HEK293T (cell line): Measurements from ENCODE around the gene SGO2.

Experiments
- CTCF ChIA-PET: fragments of 350-600 bp; formaldehyde crosslinking; extraction: SDS; loops from one replicate; lab custom pipeline; 2021; ENCODE audit warnings: antibody characterized with exemption, inconsistent platforms; lab: Yijun Ruan, JAX
- POLR2A ChIA-PET: fragments of 350-600 bp; formaldehyde crosslinking; extraction: SDS; loops from one replicate; lab custom pipeline; 2020; ENCODE audit warnings: antibody characterized with exemption, inconsistent platforms; lab: Yijun Ruan, JAX
- DNase-seq: peaks from one replicate; pipeline ENCODE4 v3.0.0; 2012; ENCODE audit warnings: mixed read lengths; ENCODE audit errors: extremely low spot score
- ARNT ChIP-seq: fragments of 450-650 bp; IDR thresholded peaks from 2 replicates; pipeline ENCODE4 v1.6.1; 2017; ENCODE audit warnings: mild to moderate bottlenecking
- BHLHE40 ChIP-seq: fragments of 450-650 bp; IDR thresholded peaks from 2 replicates; pipeline ENCODE4 v1.6.1; 2016; ENCODE audit warnings: mild to moderate bottlenecking, moderate library complexity, borderline replicate concordance
- CTBP1 ChIP-seq: fragments of 450-650 bp; IDR thresholded peaks from 2 replicates; pipeline ENCODE4 v1.6.1; 2016; ENCODE audit warnings: borderline replicate concordance
- ELF4 ChIP-seq: fragments of 450-650 bp; IDR thresholded peaks from 2 replicates; pipeline ENCODE4 v1.6.1; 2017; ENCODE audit warnings: antibody characterized with exemption
- FOXA1 ChIP-seq: fragments of 450-650 bp; IDR thresholded peaks from 2 replicates; pipeline ENCODE4 v1.6.1; 2016; ENCODE audit warnings: mild to moderate bottlenecking
- FOXK2 ChIP-seq: fragments of 450-650 bp; IDR thresholded peaks from 2 replicates; pipeline ENCODE4 v1.6.1; 2016; ENCODE audit warnings: mild to moderate bottlenecking
- FOXM1 ChIP-seq: fragments of 450-650 bp; IDR thresholded peaks from 2 replicates; pipeline ENCODE4 v1.6.1; 2017; ENCODE audit warnings: mild to moderate bottlenecking, borderline replicate concordance
- HDGF ChIP-seq: fragments of 450-650 bp; IDR thresholded peaks from 2 replicates; pipeline ENCODE4 v1.6.1; 2017; ENCODE audit warnings: antibody characterized with exemption, borderline replicate concordance
- L3MBTL2 ChIP-seq: fragments of 450-650 bp; conservative IDR thresholded peaks from 2 replicates; pipeline ENCODE4 v1.6.1; 2016; ENCODE audit warnings: mild to moderate bottlenecking
- LEF1 ChIP-seq: fragments of 450-650 bp; IDR thresholded peaks from 2 replicates; pipeline ENCODE4 v1.6.1; 2017; ENCODE audit warnings: mild to moderate bottlenecking, borderline replicate concordance
- NFRKB ChIP-seq: fragments of 450-650 bp; IDR thresholded peaks from 2 replicates; pipeline ENCODE4 v1.6.1; 2016; ENCODE audit warnings: mild to moderate bottlenecking, moderate library complexity
- SP1 ChIP-seq: fragments of 450-650 bp; IDR thresholded peaks from 2 replicates; pipeline ENCODE4 v1.6.1; 2017
- SUZ12 ChIP-seq: fragments of 450-650 bp; IDR thresholded peaks from 2 replicates; pipeline ENCODE4 v1.6.1; 2016; ENCODE audit warnings: mild to moderate bottlenecking
- TARDBP ChIP-seq: fragments of 450-650 bp; IDR thresholded peaks from 2 replicates; pipeline ENCODE4 v1.6.1; 2016
- ZNF384 ChIP-seq: fragments of 450-650 bp; IDR thresholded peaks from 2 replicates; pipeline ENCODE4 v1.6.1; 2016
- TF ChIP-seq, protein P1 (sequence below): fragments of 450-650 bp; IDR thresholded peaks from 2 replicates; pipeline ENCODE4 v1.6.1; 2016

The SGO2 gene

DNA sequence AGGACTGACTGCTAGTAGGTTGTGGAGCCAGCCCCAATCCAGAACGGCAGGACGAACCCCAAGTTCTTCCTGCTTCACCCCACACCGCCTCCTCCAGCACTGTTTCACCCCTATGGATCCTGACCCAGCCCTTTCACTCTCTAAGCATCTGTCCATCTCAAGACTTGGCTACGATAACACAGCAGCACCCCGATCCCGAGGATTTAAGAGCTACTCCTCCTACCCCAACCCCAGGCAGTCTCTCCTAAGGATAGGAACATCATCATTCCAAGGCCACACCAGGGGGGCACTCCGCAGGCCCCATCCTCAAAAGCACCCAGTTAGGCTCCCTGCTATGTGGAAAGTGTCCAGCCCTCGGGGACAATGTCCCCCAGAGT is 16.8 kb upstream of the SGO2 start:
- CTCF ChIA-PET, result interaction anchor here (0.6 to 1.2 kb wide), 4 partner anchors 11 to 26 kb away, joined by 3 to 5 read pairs (median 4); no protein-coding TSS in a partner anchor
- peak; percentile 35 for DNase-seq
- POLR2A ChIA-PET, result interaction anchor here (0.7 to 1.5 kb wide), 3 partner anchors 11 to 16 kb away, joined by 3 to 4 read pairs (median 4); no protein-coding TSS in a partner anchor
- no peak for TF ChIP-seq FOXK2
- no peak for TF ChIP-seq CTBP1
- TF ChIP-seq L3MBTL2, result no peak

DNA sequence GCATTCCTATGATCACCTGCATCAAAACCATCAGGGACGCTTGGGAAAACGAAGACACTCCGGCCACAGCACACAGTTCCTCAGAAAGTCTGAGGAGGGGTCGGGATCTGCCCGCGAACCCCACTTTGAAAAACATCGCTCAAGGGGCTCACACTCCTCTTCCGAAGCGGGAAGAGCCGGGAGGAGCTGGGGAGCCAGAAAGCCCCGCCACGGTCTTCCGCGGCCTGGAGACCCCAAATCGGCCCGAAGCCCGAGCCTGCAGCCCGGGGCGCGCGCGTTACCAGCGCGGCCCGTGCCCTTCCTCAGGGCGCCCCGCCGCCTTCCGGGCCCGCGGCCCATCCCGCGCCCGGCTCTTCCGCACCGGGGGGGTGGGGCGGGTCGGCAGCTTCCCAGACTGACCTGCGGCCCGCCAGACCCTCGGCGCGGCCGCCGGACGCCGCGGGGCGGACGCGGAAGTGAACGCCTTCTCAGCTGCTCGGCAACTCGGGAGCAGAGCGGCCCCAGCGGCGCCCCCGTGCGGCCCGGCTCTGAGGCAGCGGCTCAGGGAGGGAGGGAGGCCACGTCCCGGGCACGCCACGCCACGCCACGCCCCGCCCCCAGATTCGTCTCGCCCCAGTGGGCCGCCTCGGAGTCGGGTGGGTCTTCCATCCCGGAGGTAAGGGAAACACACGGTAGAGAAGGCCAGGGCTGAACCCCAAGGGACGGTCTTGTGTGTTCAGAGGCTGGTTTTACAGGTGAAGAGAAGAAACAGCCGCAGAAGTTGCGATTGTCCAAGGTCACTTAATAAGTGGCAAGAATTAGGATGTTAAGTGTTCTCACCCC is 16.2 kb upstream of the SGO2 start, which contains the start of gene KCTD18:
Gene KCTD18 (minus strand): TSS at position 457 of the 822 bp plus-strand sequence. CDS start 3,052 bp downstream, outside the sequence.
- ChIA-PET POLR2A (interaction anchor here (0.7 to 1.5 kb wide), 3 partner anchors 10 to 15 kb away, joined by 3 to 4 read pairs (median 4); no protein-coding TSS in a partner anchor), CTCF (interaction anchor here (0.6 to 1.2 kb wide), 5 partner anchors 12 to 26 kb away, joined by 3 to 5 read pairs (median 3); no protein-coding TSS in a partner anchor)
- peak; percentile 94 for DNase-seq
- peak; percentile 98 for TF ChIP-seq TARDBP
- TF ChIP-seq CTBP1, result no peak
- TF ChIP-seq ARNT, result no peak
- TF ChIP-seq, protein P1, sequence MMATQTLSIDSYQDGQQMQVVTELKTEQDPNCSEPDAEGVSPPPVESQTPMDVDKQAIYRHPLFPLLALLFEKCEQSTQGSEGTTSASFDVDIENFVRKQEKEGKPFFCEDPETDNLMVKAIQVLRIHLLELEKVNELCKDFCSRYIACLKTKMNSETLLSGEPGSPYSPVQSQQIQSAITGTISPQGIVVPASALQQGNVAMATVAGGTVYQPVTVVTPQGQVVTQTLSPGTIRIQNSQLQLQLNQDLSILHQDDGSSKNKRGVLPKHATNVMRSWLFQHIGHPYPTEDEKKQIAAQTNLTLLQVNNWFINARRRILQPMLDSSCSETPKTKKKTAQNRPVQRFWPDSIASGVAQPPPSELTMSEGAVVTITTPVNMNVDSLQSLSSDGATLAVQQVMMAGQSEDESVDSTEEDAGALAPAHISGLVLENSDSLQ, result no peak
- no peak for TF ChIP-seq FOXA1
- no peak; the same call in none of the 2 replicates for TF ChIP-seq L3MBTL2
- TF ChIP-seq NFRKB, result no peak
- no peak for TF ChIP-seq SUZ12
- TF ChIP-seq ZNF384, result no peak
- no peak for TF ChIP-seq FOXK2
- no peak for TF ChIP-seq ELF4
- peak; percentile 56; the same call in 1 of the 2 replicates for TF ChIP-seq FOXM1
- 0 out of 2 replicates have a peak, but pooled peaks have one; percentile 57 for TF ChIP-seq LEF1
- TF ChIP-seq BHLHE40, result no peak
- no peak for TF ChIP-seq HDGF
- TF ChIP-seq SP1, result no peak

DNA sequence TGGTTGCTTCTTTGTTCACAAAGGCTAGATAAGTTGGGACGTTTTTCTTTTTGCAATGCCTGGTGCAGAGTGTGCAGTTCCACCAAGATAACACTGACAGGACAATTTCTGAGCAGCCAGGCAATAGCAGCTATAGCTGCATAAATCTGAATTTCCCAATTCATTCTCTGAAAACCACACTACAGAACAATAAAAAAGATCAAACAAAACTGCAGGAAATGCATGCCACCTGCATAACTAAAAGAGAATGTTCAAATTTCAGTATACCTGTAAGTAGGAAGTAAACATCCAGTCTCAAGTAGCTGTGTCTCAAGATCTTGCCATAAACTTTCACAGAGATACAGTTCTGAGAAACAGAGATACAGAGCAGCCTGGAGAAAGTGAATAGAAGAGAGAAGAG is 10.9 kb upstream of the SGO2 start:
- ChIA-PET POLR2A (no interaction called here), CTCF (no interaction called here)
- TF ChIP-seq FOXA1, result no peak
- DNase-seq, result no peak

DNA sequence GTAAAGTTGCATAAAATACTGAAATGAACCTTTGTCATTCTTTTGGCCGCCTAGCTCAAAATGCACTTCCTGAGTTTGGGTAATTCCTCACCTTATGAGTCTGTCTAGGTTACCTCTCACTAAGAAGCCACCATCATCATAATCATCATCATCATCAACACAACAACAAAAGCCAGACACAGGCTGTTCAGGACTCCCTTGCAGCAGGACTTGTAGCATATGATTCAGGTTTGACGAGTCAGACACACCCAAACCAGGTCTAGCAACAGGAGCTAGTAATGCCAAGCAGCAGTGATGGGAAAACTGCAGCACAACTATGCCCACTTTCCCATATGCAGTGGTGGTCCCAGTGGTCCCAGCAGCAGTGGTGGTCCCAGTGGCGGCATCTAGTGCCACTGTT is 2.8 kb upstream of the SGO2 start:
- DNase-seq, result no peak
- no peak for TF ChIP-seq L3MBTL2
- no peak for TF ChIP-seq SUZ12
- no peak for TF ChIP-seq LEF1
- no peak for TF ChIP-seq NFRKB
- no peak for TF ChIP-seq CTBP1
- no peak for TF ChIP-seq ELF4
- TF ChIP-seq, protein P1, result no peak
- no peak for TF ChIP-seq SP1
- TF ChIP-seq FOXA1, result no peak
- TF ChIP-seq ARNT, result no peak
- TF ChIP-seq ZNF384, result no peak
- TF ChIP-seq FOXM1, result no peak
- no peak for TF ChIP-seq HDGF
- no peak for TF ChIP-seq TARDBP
- TF ChIP-seq FOXK2, result no peak
- TF ChIP-seq BHLHE40, result no peak
- ChIA-PET CTCF (no interaction called here), POLR2A (no interaction called here)

DNA sequence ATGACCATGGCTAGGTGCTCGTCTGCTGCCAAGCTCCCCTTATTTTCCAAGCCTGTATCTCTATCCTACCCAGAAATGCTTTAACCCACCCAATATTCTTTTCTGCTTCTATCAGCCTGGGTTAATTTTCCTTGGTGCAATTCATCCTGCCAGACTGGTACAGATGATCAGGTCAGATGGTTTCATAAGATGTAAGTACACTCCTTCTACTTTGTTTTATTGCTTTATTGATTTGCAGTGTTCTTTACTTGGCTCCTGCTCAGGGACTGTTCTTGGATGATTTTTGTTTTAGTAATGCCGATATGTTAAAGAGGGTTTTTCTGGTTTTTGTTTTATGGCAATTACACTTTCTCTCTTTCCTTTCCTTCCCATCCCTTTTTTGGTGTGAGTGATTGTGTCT is 2.4 kb upstream of the SGO2 start:
- ChIA-PET CTCF (no interaction called here), POLR2A (no interaction called here)
- no peak for DNase-seq
- TF ChIP-seq SUZ12 (no peak), BHLHE40 (no peak), L3MBTL2 (no peak), SP1 (no peak), HDGF (no peak), FOXM1 (no peak), FOXK2 (no peak), TARDBP (no peak), ARNT (no peak), LEF1 (no peak), ELF4 (no peak), CTBP1 (no peak), FOXA1 (no peak), ZNF384 (no peak), NFRKB (no peak)
- TF ChIP-seq, protein P1, result no peak

DNA sequence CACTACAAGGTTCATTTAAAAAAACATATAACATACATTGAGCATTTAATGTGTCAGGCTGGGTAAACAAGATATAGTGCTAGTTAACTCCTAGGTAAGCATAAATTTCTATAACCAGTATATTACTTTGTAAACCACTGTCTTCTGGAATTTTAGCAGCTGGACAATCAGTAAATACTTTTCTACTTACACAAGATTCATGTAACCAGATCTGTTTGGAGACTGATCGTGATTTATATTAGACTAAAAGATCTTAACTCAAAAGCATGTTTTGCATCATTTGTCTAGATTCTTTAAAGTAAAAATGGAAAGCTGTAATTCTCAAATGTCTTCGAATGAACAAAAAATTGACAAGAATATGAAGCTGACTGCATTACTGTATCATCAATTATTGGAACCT is 941 bp upstream of the SGO2 start:
- CTCF ChIA-PET, result no interaction called here
- no peak for TF ChIP-seq L3MBTL2
- TF ChIP-seq TARDBP, result no peak
- TF ChIP-seq, protein P1, result no peak
- no peak for DNase-seq
- POLR2A ChIA-PET, result interaction anchor here (1.3 to 1.8 kb wide), 2 partner anchors 11 to 15 kb away, joined by 4 to 6 read pairs; partner anchors contain the start of gene KCTD18
